ENCODE data around the gene LRRC8C. TPM values are rescaled to one million over a fixed set of nuclear protein-coding genes. Genes with fewer than 3 reads are reported as not detected.

The LRRC8C gene
- total RNA-seq, 1 donor from 2014 or later, result 2.3 TPM

DNA sequence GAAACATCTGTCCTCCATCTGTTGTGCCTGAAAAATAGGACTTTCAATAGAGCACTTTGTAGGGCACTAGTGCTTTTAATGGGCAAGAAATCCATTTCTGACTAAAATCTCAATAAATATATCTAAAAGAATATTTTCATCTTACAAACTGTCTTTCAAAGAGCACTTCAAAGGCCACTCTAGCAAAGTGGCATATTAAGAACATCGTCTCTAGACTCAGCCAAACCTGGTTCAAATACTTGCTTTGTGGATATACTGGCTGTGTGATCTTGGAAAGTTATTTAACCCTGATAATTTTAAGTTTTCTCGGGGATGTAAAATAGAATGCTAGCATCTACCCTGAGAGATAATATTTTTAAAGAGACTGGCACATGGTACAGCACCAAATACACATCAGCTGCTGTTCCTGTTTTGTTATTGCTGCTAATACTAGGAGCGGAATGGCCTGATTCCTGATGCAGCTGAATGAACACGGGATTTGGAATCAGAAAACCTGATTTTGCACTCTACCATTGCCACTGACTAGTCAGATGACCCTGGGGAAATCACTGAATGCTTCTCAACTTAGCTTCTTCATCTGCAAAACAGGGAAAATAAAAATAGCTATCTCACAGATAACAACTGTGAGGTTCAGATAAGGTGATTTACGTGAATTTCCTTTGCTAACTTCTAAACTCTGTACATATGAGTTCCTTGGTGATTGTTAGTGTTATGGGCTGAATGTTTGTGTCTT, 25.2 kb upstream of the LRRC8C start:
- TF ChIP-seq EZH2 (IDR thresholded peaks at IDR 0.05; ENCODE audit: insufficient read depth, low read length), result no peak
- TF ChIP-seq, protein P1, sequence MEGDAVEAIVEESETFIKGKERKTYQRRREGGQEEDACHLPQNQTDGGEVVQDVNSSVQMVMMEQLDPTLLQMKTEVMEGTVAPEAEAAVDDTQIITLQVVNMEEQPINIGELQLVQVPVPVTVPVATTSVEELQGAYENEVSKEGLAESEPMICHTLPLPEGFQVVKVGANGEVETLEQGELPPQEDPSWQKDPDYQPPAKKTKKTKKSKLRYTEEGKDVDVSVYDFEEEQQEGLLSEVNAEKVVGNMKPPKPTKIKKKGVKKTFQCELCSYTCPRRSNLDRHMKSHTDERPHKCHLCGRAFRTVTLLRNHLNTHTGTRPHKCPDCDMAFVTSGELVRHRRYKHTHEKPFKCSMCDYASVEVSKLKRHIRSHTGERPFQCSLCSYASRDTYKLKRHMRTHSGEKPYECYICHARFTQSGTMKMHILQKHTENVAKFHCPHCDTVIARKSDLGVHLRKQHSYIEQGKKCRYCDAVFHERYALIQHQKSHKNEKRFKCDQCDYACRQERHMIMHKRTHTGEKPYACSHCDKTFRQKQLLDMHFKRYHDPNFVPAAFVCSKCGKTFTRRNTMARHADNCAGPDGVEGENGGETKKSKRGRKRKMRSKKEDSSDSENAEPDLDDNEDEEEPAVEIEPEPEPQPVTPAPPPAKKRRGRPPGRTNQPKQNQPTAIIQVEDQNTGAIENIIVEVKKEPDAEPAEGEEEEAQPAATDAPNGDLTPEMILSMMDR (IDR thresholded peaks at IDR 0.05; ENCODE audit: insufficient read depth, low read depth, low read length), result no peak
- H3K27me3 Mint-ChIP-seq (ENCODE audit: low read depth, unreplicated experiment), result peaks cover 13% of the 10 kb centered on the region
- H3K4me1 Mint-ChIP-seq (ENCODE audit: low read depth, unreplicated experiment), result peaks cover 28% of the 10 kb centered on the region
- H3K4me3 Mint-ChIP-seq (ENCODE audit: unreplicated experiment), result no peak overlapping the region
- no peaks in the 10 kb centered on the region for H3K9me3 Mint-ChIP-seq (ENCODE audit: unreplicated experiment)
- no peaks in the 10 kb centered on the region for H3K36me3 ChIP-seq (ENCODE audit: insufficient read depth, low read length)
- H3K9ac ChIP-seq (ENCODE audit: low read length), result no peak overlapping the region
- H3K4me2 ChIP-seq (ENCODE audit: low read length), result no peak overlapping the region
- no peaks in the 10 kb centered on the region for H3K27me3 ChIP-seq (ENCODE audit: insufficient read depth, low read length)
- FAIRE-seq, result no peak
- H4K20me1 ChIP-seq (ENCODE audit: insufficient read depth, low read length), result no peaks in the 10 kb centered on the region
- no peak overlapping the region for H3K27ac ChIP-seq (ENCODE audit: low read depth, low read length)
- no peak overlapping the region for H2AFZ ChIP-seq (ENCODE audit: low read depth, low read length)
- H3K9me3 ChIP-seq (ENCODE audit: insufficient read depth, low read depth, low read length), result no peaks in the 10 kb centered on the region
- H3K79me2 ChIP-seq (ENCODE audit: insufficient read depth, low read length), result no peaks in the 10 kb centered on the region
- no peak overlapping the region for H3K4me3 ChIP-seq (ENCODE audit: insufficient read depth, low read depth, low read length)
- peaks cover 18% of the 10 kb centered on the region for H3K4me1 ChIP-seq (ENCODE audit: insufficient read depth, low read length)
- no peak overlapping the region for H3K27ac Mint-ChIP-seq (ENCODE audit: unreplicated experiment)
- H3K36me3 Mint-ChIP-seq (ENCODE audit: low read depth, unreplicated experiment), result no peaks in the 10 kb centered on the region
- no peak for DNase-seq (ENCODE audit: low read depth)

DNA sequence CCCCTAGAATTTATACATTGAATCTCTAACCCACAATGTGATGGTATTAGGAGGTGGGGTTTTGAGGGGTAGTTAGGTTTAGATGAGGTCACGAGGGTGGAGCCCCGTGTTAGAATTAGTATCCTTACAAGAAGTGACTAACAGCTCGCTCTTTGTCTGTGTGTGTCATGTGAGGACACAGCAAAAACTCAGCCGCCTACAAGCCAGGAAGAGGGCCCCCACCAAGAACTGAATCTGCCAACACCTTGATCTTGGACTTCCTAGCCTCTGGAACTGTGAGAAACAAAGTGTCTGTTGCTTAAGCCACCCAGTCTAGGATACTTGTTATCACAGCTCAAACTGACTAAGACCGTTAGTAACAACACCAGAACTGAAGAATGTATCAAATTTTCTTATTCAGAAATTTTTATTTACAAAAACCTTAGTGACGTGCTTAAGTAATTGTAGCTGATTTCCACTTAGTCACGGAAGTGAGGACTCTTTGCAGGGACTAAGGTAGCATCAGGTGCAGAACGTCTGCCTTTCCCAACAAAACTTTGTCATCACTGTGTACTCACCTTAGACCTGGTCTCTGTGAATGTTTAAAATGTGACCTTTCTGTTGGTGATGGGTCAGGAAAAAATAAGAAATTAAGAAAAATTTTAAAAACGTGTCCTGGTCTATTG, 24.5 kb upstream of the LRRC8C start:
- H3K4me3 ChIP-seq (ENCODE audit: insufficient read depth, low read depth, low read length), result no peak overlapping the region
- H3K27me3 Mint-ChIP-seq (ENCODE audit: low read depth, unreplicated experiment), result peaks cover 11% of the 10 kb centered on the region
- H3K4me1 Mint-ChIP-seq (ENCODE audit: low read depth, unreplicated experiment), result peaks cover 28% of the 10 kb centered on the region
- TF ChIP-seq, protein P1 (IDR thresholded peaks at IDR 0.05; ENCODE audit: insufficient read depth, low read depth, low read length), result no peak
- TF ChIP-seq EZH2 (IDR thresholded peaks at IDR 0.05; ENCODE audit: insufficient read depth, low read length), result no peak
- H4K20me1 ChIP-seq (ENCODE audit: insufficient read depth, low read length), result no peaks in the 10 kb centered on the region
- H2AFZ ChIP-seq (ENCODE audit: low read depth, low read length), result no peak overlapping the region
- H3K36me3 Mint-ChIP-seq (ENCODE audit: low read depth, unreplicated experiment), result no peaks in the 10 kb centered on the region
- H3K36me3 ChIP-seq (ENCODE audit: insufficient read depth, low read length), result no peaks in the 10 kb centered on the region
- no peak overlapping the region for H3K27ac ChIP-seq (ENCODE audit: low read depth, low read length)
- H3K4me2 ChIP-seq (ENCODE audit: low read length), result no peak overlapping the region
- H3K4me1 ChIP-seq (ENCODE audit: insufficient read depth, low read length), result peaks cover 17% of the 10 kb centered on the region
- no peaks in the 10 kb centered on the region for H3K9me3 Mint-ChIP-seq (ENCODE audit: unreplicated experiment)
- H3K9me3 ChIP-seq (ENCODE audit: insufficient read depth, low read depth, low read length), result no peaks in the 10 kb centered on the region
- peak overlapping the region; percentile 6 for H3K27ac Mint-ChIP-seq (ENCODE audit: unreplicated experiment)
- DNase-seq (ENCODE audit: low read depth) (peak; percentile 32), FAIRE-seq (no peak)
- no peak overlapping the region for H3K4me3 Mint-ChIP-seq (ENCODE audit: unreplicated experiment)
- H3K27me3 ChIP-seq (ENCODE audit: insufficient read depth, low read length), result no peaks in the 10 kb centered on the region
- no peak overlapping the region for H3K9ac ChIP-seq (ENCODE audit: low read length)
- H3K79me2 ChIP-seq (ENCODE audit: insufficient read depth, low read length), result no peaks in the 10 kb centered on the region

Data from astrocyte (in vitro differentiated cells and primary cell).